WERI-Rb-1 (cell line): ENCODE results near the gene GJA1.

Experiments
- DNase-seq: peaks from one replicate; pipeline ENCODE4 v3.0.0-alpha.2; 2020
- H3K27ac ChIP-seq: fragments of 250-450 bp; sonication (Bioruptor Pico); 2 replicates; pipeline ENCODE4 v1.5.1; 2020; ENCODE audit warnings: mild to moderate bottlenecking, moderate library complexity
- H3K27me3 ChIP-seq: fragments of 250-450 bp; sonication (Bioruptor Pico); 2 replicates; pipeline ENCODE4 v1.5.1; 2021; ENCODE audit warnings: mild to moderate bottlenecking, low read depth, moderate library complexity; ENCODE audit not compliant: insufficient read depth, severe bottlenecking
- H3K36me3 ChIP-seq: fragments of 250-450 bp; sonication (Bioruptor Pico); 2 replicates; pipeline ENCODE4 v1.5.1; 2020; ENCODE audit warnings: mild to moderate bottlenecking, moderate library complexity
- H3K4me3 ChIP-seq: 2 replicates; pipeline ENCODE4 v1.5.1; 2011; ENCODE audit warnings: low read depth, mild to moderate bottlenecking, control low read depth, low read length
- H3K9me3 ChIP-seq: fragments of 250-450 bp; sonication (Bioruptor Pico); 2 replicates; pipeline ENCODE4 v1.5.1; 2021; ENCODE audit warnings: mild to moderate bottlenecking, moderate library complexity; ENCODE audit not compliant: severe bottlenecking
- CTCF ChIP-seq: IDR thresholded peaks from 2 replicates; pipeline ENCODE4 v1.5.1; 2011; ENCODE audit warnings: low read depth, mild to moderate bottlenecking, control low read depth, inconsistent platforms, low read length

Gene GJA1

GRCh38 chr6:121465101-121465500 is 29.7 kb downstream of the GJA1 start:
- no peaks in the 10 kb centered on the region for H3K9me3 ChIP-seq
- H3K27ac ChIP-seq = no peak overlapping the region
- no peaks in the 10 kb centered on the region for H3K27me3 ChIP-seq
- TF ChIP-seq CTCF = no peak
- H3K36me3 ChIP-seq = no peaks in the 10 kb centered on the region
- DNase-seq = no peak
- H3K4me3 ChIP-seq = no peak overlapping the region

DNA sequence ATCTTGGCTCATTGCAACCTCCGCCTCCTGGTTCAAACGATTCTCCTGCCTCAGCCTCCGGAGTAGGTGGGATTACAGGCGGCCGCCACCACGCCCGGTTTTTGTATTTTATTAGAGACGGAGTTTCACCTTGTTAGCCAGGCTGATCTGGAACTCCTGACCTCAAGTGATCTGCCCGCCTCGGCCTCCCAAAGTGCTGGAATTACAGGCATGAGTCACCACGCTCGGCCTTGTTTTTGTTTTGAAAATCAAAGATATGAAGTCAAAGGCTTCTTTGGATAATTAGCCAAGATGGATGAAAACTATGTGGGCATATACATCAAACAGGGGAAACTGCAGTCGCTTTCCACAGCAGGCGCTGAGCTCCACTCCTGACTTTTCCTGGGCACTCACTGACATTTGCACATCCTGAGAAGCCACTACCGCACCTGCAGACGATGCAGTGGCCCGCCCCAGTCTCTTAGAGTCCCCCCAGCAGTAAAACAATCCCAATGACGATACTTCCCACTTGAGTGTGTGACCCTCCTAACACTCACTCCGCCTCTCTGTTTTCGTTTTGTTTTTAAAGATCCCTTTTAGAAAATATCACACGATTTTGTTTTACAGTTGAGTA is 44.1 kb downstream of the GJA1 start:
- TF ChIP-seq CTCF = no peak
- DNase-seq = no peak
- H3K4me3 ChIP-seq = no peak overlapping the region
- H3K36me3 ChIP-seq = no peaks in the 10 kb centered on the region
- no peaks in the 10 kb centered on the region for H3K9me3 ChIP-seq
- no peak overlapping the region for H3K27ac ChIP-seq
- no peaks in the 10 kb centered on the region for H3K27me3 ChIP-seq

GRCh38 chr6:121480099-121480713 is 44.8 kb downstream of the GJA1 start:
- Histone ChIP-seq H3K27me3 (no peaks in the 10 kb centered on the region), H3K9me3 (no peaks in the 10 kb centered on the region), H3K4me3 (no peak overlapping the region), H3K27ac (no peak overlapping the region), H3K36me3 (no peaks in the 10 kb centered on the region)
- TF ChIP-seq CTCF = no peak
- no peak for DNase-seq

DNA sequence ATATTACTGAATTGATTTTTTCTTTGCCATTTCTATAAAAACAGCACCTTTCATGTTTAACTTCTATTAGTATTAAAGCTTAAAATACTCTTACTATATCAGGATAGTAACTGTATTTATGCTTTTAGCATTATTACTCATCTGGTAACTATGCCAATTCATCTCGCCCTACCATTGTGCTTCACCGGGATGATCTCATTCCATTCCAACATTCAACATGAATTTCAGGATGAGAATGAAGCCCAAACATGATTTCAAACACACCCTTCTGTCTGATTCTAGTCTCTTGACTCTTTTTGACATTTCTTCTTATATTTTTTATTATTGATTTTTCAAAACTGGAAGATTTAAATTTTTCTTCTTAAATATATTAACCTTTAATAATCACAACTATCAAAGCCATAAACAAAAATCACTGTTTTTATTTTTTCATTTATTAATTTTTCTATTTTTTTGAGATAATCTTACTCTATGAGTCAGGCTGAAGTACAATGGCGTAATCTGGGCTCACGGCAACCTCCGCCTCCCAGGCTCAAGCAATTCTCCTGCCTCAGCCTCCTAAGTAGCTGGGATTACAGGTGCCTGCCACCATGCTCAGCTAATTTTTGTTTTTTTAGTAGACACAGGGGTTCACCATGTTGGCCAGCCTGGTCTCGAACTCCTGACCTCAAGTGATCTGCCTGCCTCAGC is 46.7 kb downstream of the GJA1 start:
- Histone ChIP-seq H3K4me3 (no peak overlapping the region), H3K27me3 (no peaks in the 10 kb centered on the region), H3K9me3 (no peaks in the 10 kb centered on the region), H3K36me3 (no peaks in the 10 kb centered on the region), H3K27ac (no peak overlapping the region)
- no peak for DNase-seq
- TF ChIP-seq CTCF = no peak

DNA sequence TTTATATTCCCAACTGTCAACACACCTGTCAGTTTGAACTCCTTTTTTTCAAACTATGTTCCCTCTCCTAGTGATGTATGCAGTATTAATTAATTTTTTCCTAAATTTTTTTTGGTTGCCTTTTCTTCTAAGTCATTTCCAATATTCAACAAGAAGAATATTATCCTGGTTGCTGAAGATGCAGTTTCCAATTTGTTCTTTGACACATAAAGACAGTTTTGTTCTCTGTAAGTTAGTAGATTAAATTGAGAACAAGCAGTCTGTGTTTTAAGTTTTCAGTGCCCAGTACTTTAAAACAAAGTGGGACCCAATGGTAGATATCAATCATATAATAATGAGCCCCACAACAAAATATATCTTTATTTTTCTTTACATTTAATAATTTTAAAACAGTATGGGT is 47.3 kb downstream of the GJA1 start:
- no peak for TF ChIP-seq CTCF
- DNase-seq = no peak
- Histone ChIP-seq H3K36me3 (no peaks in the 10 kb centered on the region), H3K27me3 (no peaks in the 10 kb centered on the region), H3K4me3 (no peak overlapping the region), H3K27ac (no peak overlapping the region), H3K9me3 (no peaks in the 10 kb centered on the region)
